HL-60/S4 treated with retinoic acid at 250 ng/mL for 4 days and 3 days (cell line): ENCODE data around the gene MT1M.

Experiments used
- in situ Hi-C: fragments of 300-500 bp; cut with MboI; formaldehyde crosslinking; loops from 2 replicates; pipeline ENCODE4 v1.7.0; 2022; ENCODE audit warnings: low sequenced_read_pairs

MT1M gene

GRCh38 chr16:56625943-56626654 lies 6.4 kb upstream of the MT1M start:
- in situ Hi-C loops = no loop called here

GRCh38 chr16:56626685-56627084 lies 5.8 kb upstream of the MT1M start:
- in situ Hi-C loops = no loop called here

- in situ Hi-C loops = no loop called here
These were observed 3.7 kb upstream of the MT1M start for GRCh38 chr16:56628486-56629350.

GRCh38 chr16:56629531-56629930 lies 2.9 kb upstream of the MT1M start:
- in situ Hi-C loops = no loop called here

- in situ Hi-C loops = no loop called here
These were observed 2.3 kb upstream of the MT1M start for GRCh38 chr16:56630134-56630533.

- in situ Hi-C loops = no loop called here
These were observed 1.3 kb upstream of the MT1M start for GRCh38 chr16:56631197-56631596.

- in situ Hi-C loops = no loop called here
These were observed 665 bp upstream of the MT1M start for GRCh38 chr16:56631832-56632155.

- in situ Hi-C loops = no loop called here
These were observed 448 bp downstream of the MT1M start for GRCh38 chr16:56632848-56633365.

GRCh38 chr16:56633535-56633934 lies 1.1 kb downstream of the MT1M start:
- in situ Hi-C loops = no loop called here

- in situ Hi-C loops = no loop called here
These were observed 2.4 kb downstream of the MT1M start for GRCh38 chr16:56634715-56635440.

GRCh38 chr16:56635441-56635967 lies 3.0 kb downstream of the MT1M start:
- in situ Hi-C loops = no loop called here

- in situ Hi-C loops = no loop called here
These were observed 4.4 kb downstream of the MT1M start for GRCh38 chr16:56636616-56637413.

GRCh38 chr16:56637814-56638750 lies 5.6 kb downstream of the MT1M start, which contains the start of gene MT1A:
Gene MT1A (plus strand): TSS chr16:56638666. CDS start chr16:56638739, 73 bp downstream.
- in situ Hi-C loops = no loop called here

- in situ Hi-C loops = no loop called here
These were observed 6.6 kb downstream of the MT1M start for GRCh38 chr16:56639045-56639444.

- in situ Hi-C loops = no loop called here
These were observed 7.6 kb downstream of the MT1M start for GRCh38 chr16:56640076-56640475.

- in situ Hi-C loops = no loop called here
These were observed 8.7 kb downstream of the MT1M start for GRCh38 chr16:56641166-56641565.

GRCh38 chr16:56643080-56643778 lies 10.8 kb downstream of the MT1M start:
- in situ Hi-C loops = no loop called here

- in situ Hi-C loops = no loop called here
These were observed 11.4 kb downstream of the MT1M start for GRCh38 chr16:56643833-56644232.

- in situ Hi-C loops = no loop called here
These were observed 12.9 kb downstream of the MT1M start for GRCh38 chr16:56645311-56645710.
